Activated B cell treated with CpG ODN at 0.5 μM for 24 hours (primary cell): ENCODE results near the gene RFX6. TPM values are rescaled to one million over a fixed set of nuclear protein-coding genes. Genes with fewer than 3 reads are reported as not detected.

ENCODE experiments used
- ATAC-seq: fragments of 200-7000 bp; cut with Tn5 transposase; one replicate; pipeline ENCODE4 v1.10.0; 2021; ENCODE audit warnings: low read depth, mild to moderate bottlenecking, moderate library complexity
- CTCF ChIA-PET: fragments of 350-600 bp; sonication (Branson Sonifier 250); formaldehyde crosslinking; loops from one replicate; lab custom pipeline; 2021; ENCODE audit warnings: antibody characterized with exemption; lab: Charles Lee
- POLR2A ChIA-PET: fragments of 350-600 bp; sonication (Branson Sonifier 250); formaldehyde crosslinking; loops from one replicate; lab custom pipeline; 2021; ENCODE audit warnings: antibody characterized with exemption; lab: Charles Lee
- DNase-seq: peaks from one replicate; pipeline ENCODE4 v3.0.0; 2022
- H3K27ac Mint-ChIP-seq: one replicate; pipeline ENCODE4 v1.8.0; 2020; ENCODE audit warnings: mixed read lengths
- H3K27me3 Mint-ChIP-seq: one replicate; pipeline ENCODE4 v1.8.0; 2021; ENCODE audit warnings: mixed read lengths
- H3K36me3 Mint-ChIP-seq: one replicate; pipeline ENCODE4 v1.8.0; 2021; ENCODE audit warnings: low read depth, mixed read lengths
- H3K4me1 Mint-ChIP-seq: one replicate; pipeline ENCODE4 v1.8.0; 2021; ENCODE audit warnings: mixed read lengths
- H3K4me3 Mint-ChIP-seq: one replicate; pipeline ENCODE4 v1.8.0; 2020; ENCODE audit warnings: mild to moderate bottlenecking, mixed read lengths
- H3K9me3 Mint-ChIP-seq: one replicate; pipeline ENCODE4 v1.8.0; 2020; ENCODE audit warnings: mixed read lengths
- CTCF ChIP-seq: fragments of 200-600 bp; IDR thresholded peaks from one replicate; pipeline ENCODE4 v1.8.0; 2022; ENCODE audit warnings: antibody characterized with exemption, mild to moderate bottlenecking
- intact Hi-C: fragments of 100-400 bp; cut with micrococcal nuclease; formaldehyde crosslinking; loops from one replicate; pipeline ENCODE4 v1.15.1; 2024
- total RNA-seq: library from RNA; stranded (reverse); gene quantifications from 2 replicates; pipeline ENCODE4 v1.2.3, GENCODE V29; 2022

Gene RFX6
- total RNA-seq, 1 donor from 2014 or later, result not detected

- ChIA-PET CTCF (no interaction called here), POLR2A (no interaction called here)
- no peak overlapping the region for H3K4me3 Mint-ChIP-seq
- intact Hi-C loops, result loop anchor here (5.0 kb wide), 1 partner anchor 633 kb away; no protein-coding TSS in a partner anchor
- H3K27me3 Mint-ChIP-seq, result peaks cover 3% of the 10 kb centered on the region
- no peak for ATAC-seq
- H3K27ac Mint-ChIP-seq, result no peak overlapping the region
- H3K9me3 Mint-ChIP-seq, result no peaks in the 10 kb centered on the region
- H3K36me3 Mint-ChIP-seq, result no peaks in the 10 kb centered on the region
- no peak for TF ChIP-seq CTCF
- DNase-seq, result no peak
- H3K4me1 Mint-ChIP-seq, result no peaks in the 10 kb centered on the region
Measured at GRCh38 chr6:116974526-116975316, 97.7 kb downstream of the RFX6 start.

GRCh38 chr6:116975600-116975999 lies 98.6 kb downstream of the RFX6 start:
- ChIA-PET CTCF (no interaction called here), POLR2A (no interaction called here)
- H3K4me1 Mint-ChIP-seq, result no peaks in the 10 kb centered on the region
- intact Hi-C loops, result no loop called here
- no peaks in the 10 kb centered on the region for H3K9me3 Mint-ChIP-seq
- TF ChIP-seq CTCF, result no peak
- H3K27me3 Mint-ChIP-seq, result peaks cover under 1% of the 10 kb centered on the region
- H3K27ac Mint-ChIP-seq, result no peak overlapping the region
- no peaks in the 10 kb centered on the region for H3K36me3 Mint-ChIP-seq
- DNase-seq, result no peak
- no peak for ATAC-seq
- no peak overlapping the region for H3K4me3 Mint-ChIP-seq

GRCh38 chr6:116979560-116979959 lies 102.5 kb downstream of the RFX6 start:
- no peak overlapping the region for H3K27ac Mint-ChIP-seq
- H3K4me1 Mint-ChIP-seq, result no peaks in the 10 kb centered on the region
- H3K27me3 Mint-ChIP-seq, result no peaks in the 10 kb centered on the region
- ChIA-PET POLR2A (no interaction called here), CTCF (interaction anchor here (0.8 kb wide), 1 partner anchor 10 kb away, joined by 3 read pairs; no protein-coding TSS in a partner anchor)
- DNase-seq (no peak), ATAC-seq (no peak)
- TF ChIP-seq CTCF, result no peak
- intact Hi-C loops, result no loop called here
- no peak overlapping the region for H3K4me3 Mint-ChIP-seq
- no peaks in the 10 kb centered on the region for H3K36me3 Mint-ChIP-seq
- H3K9me3 Mint-ChIP-seq, result peaks cover 8% of the 10 kb centered on the region

Other genes with a start within 250 kb of the RFX6 start
- 22.0 and 25.9 TPM in 2 replicates for gene ZUP1, start 208.5 kb upstream of the RFX6 start, total RNA-seq
- gene KPNA5, start 196.0 kb upstream of the RFX6 start, total RNA-seq, result 25.0 and 29.9 TPM in 2 replicates
- not detected in 2 replicates for gene FAM162B, start 111.5 kb upstream of the RFX6 start, total RNA-seq
- gene GPRC6A, start 48.2 kb upstream of the RFX6 start, total RNA-seq, result not detected in 2 replicates